Gastroesophageal sphincter (tissue), 4 donors: Measurements from ENCODE around the gene ST7. TPM values are rescaled to one million over a fixed set of nuclear protein-coding genes. Genes with fewer than 3 reads are reported as not detected.

ENCODE experiments used
- ATAC-seq: fragments of 150-250 bp; one replicate; pipeline ENCODE4 v1.9.1; 2016; ENCODE audit warnings: mild to moderate bottlenecking, moderate library complexity
- H3K27ac ChIP-seq, 4 donors: fragments of 200-600 bp; sonication (generic) in 3 of 4; 1 replicate in 3 of 4; 2 replicates in 1 of 4; pipeline ENCODE4 v1.5.1; 2016 to 2019
- H3K27me3 ChIP-seq: fragments of 200-600 bp; sonication (generic); one replicate; pipeline ENCODE4 v1.5.1; 2019
- H3K36me3 ChIP-seq, 2 donors: fragments of 200-600 bp; sonication (generic); one replicate each; pipeline ENCODE4 v1.5.1; 2019; ENCODE audit warnings: control low read depth in 1 of 2
- H3K4me1 ChIP-seq, 3 donors: fragments of 200-600 bp; sonication (generic); 1 replicate in 2 of 3; 2 replicates in 1 of 3; pipeline ENCODE4 v1.5.1; 2016 to 2019; ENCODE audit warnings: control low read depth in 2 of 3
- H3K4me3 ChIP-seq, 2 donors: fragments of 200-600 bp; sonication (generic); one replicate each; pipeline ENCODE4 v1.5.1; 2019; ENCODE audit warnings: mild to moderate bottlenecking in 1 of 2, moderate library complexity in 1 of 2
- H3K9me3 ChIP-seq, 3 donors: fragments of 200-600 bp; sonication (generic); one replicate each; pipeline ENCODE4 v1.5.1; 2017 to 2019; ENCODE audit warnings: control low read depth in 2 of 3
- EP300 ChIP-seq: sonication (generic); formaldehyde crosslinking; IDR thresholded peaks from one replicate; pipeline ENCODE4 v1.6.1; 2017; ENCODE audit warnings: antibody characterized with exemption, mild to moderate bottlenecking
- POLR2A ChIP-seq, 2 donors: fragments of 450-650 bp; IDR thresholded peaks; one replicate each; pipeline ENCODE4 v1.6.1; 2017; ENCODE audit warnings: antibody characterized with exemption in 2 of 2, mild to moderate bottlenecking in 2 of 2, moderate library complexity in 1 of 2
- POLR2AphosphoS5 ChIP-seq: sonication (generic); formaldehyde crosslinking; IDR thresholded peaks from one replicate; pipeline ENCODE4 v1.6.1; 2017; ENCODE audit warnings: antibody characterized with exemption
- whole genome bisulfite sequencing, 2 donors: methylation state at CpG; one replicate each; pipeline ENCODE4 v1.1.5; 2018; ENCODE audit warnings: low coverage in 1 of 2; 5-methylcytosine and 5-hydroxymethylcytosine counted together
- total RNA-seq, 4 donors: library from RNA; depleted of rRNA; stranded (reverse); fragments of >200 nt; gene quantifications; one replicate each; pipeline ENCODE4 v1.1.0, GENCODE V29; 2016
- TF ChIP-seq, protein P1 (sequence below), 4 experiments: fragments of 200-600 bp in 2 of 4; fragments of 450-650 bp in 2 of 4; sonication (generic) in 1 of 4; IDR thresholded peaks; one replicate each; pipeline ENCODE4 v1.5.1; 2017 to 2019; ENCODE audit warnings: antibody characterized with exemption in 4 of 4, mild to moderate bottlenecking in 2 of 4, moderate library complexity in 2 of 4

The ST7 gene
- total RNA-seq, 4 donors from 2014 or later, result 19.1 to 43.9 (median 24.2) TPM

GRCh38 chr7:117153016-117153545, 199.8 kb downstream of the ST7 start:
- 55 to 83% methylated on average over 1 of the region's 1 CpG for WGBS, 2 donors

DNA sequence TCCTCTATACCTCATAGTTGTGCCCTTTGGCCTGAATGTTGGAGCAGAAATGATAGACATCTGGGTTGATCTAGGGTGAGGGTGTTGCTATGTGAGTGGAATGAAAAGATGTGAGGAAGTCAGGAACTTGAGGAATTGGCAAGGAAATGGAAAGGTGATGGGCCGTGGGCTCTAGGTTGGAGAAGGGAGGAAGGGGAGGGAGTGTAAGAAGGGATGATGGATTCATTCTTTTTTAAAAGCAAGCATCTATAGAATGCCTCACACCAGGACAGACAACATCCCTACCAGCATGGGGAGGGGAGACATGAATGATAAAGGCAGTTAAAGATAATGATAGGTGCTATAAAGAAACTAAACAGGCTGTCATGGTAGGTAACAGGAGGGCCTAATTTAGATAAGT, 201.4 kb downstream of the ST7 start:
- no peak for TF ChIP-seq EP300
- TF ChIP-seq, protein P1, sequence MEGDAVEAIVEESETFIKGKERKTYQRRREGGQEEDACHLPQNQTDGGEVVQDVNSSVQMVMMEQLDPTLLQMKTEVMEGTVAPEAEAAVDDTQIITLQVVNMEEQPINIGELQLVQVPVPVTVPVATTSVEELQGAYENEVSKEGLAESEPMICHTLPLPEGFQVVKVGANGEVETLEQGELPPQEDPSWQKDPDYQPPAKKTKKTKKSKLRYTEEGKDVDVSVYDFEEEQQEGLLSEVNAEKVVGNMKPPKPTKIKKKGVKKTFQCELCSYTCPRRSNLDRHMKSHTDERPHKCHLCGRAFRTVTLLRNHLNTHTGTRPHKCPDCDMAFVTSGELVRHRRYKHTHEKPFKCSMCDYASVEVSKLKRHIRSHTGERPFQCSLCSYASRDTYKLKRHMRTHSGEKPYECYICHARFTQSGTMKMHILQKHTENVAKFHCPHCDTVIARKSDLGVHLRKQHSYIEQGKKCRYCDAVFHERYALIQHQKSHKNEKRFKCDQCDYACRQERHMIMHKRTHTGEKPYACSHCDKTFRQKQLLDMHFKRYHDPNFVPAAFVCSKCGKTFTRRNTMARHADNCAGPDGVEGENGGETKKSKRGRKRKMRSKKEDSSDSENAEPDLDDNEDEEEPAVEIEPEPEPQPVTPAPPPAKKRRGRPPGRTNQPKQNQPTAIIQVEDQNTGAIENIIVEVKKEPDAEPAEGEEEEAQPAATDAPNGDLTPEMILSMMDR (IDR thresholded peaks at IDR 0.05), result no peak
- TF ChIP-seq POLR2AphosphoS5, result no peak
- TF ChIP-seq POLR2A (IDR thresholded peaks at IDR 0.05), result no peak
- no peak for ATAC-seq
- Histone ChIP-seq H3K27me3 (no peaks in the 10 kb centered on the region), H3K9me3 (no peaks in the 10 kb centered on the region), H3K27ac (no peak overlapping the region), H3K4me3 (no peak overlapping the region), H3K36me3 (no peaks in the 10 kb centered on the region), H3K4me1 (peaks cover 0 to 20% (median 2%) of the 10 kb centered on the region in 3 donors)
- 100% methylated on average over 1 of the region's 1 CpG; no CpG with 5 or more reads in 1 of the 2 donors for WGBS, 2 donors

More at GRCh38 chr7:117153016-117153545, 199.8 kb downstream of the ST7 start:
- Histone ChIP-seq H3K4me3 (no peak overlapping the region), H3K36me3 (no peaks in the 10 kb centered on the region), H3K27ac (no peak overlapping the region), H3K4me1 (peaks cover 0 to 10% (median 2%) of the 10 kb centered on the region in 3 donors), H3K27me3 (no peaks in the 10 kb centered on the region), H3K9me3 (no peaks in the 10 kb centered on the region)
- no peak for ATAC-seq
- no peak for TF ChIP-seq POLR2A (IDR thresholded peaks at IDR 0.05)
- no peak for TF ChIP-seq POLR2AphosphoS5
- TF ChIP-seq, protein P1 (IDR thresholded peaks at IDR 0.05), result no peak
- no peak for TF ChIP-seq EP300

GRCh38 chr7:117155694-117156093, 202.4 kb downstream of the ST7 start:
- Histone ChIP-seq H3K4me3 (no peak overlapping the region), H3K4me1 (peaks cover 0 to 20% (median 2%) of the 10 kb centered on the region in 3 donors), H3K9me3 (no peaks in the 10 kb centered on the region), H3K27ac (no peak overlapping the region), H3K36me3 (no peaks in the 10 kb centered on the region), H3K27me3 (no peaks in the 10 kb centered on the region)
- no peak for ATAC-seq
- TF ChIP-seq EP300 (no peak), POLR2A (IDR thresholded peaks at IDR 0.05) (no peak), POLR2AphosphoS5 (no peak)
- TF ChIP-seq, protein P1 (IDR thresholded peaks at IDR 0.05), result no peak
- 92 to 100% methylated on average over 1 of the region's 1 CpG for WGBS, 2 donors

- Histone ChIP-seq H3K36me3 (no peaks in the 10 kb centered on the region), H3K4me1 (peaks cover 0 to 20% (median 2%) of the 10 kb centered on the region in 3 donors), H3K9me3 (no peaks in the 10 kb centered on the region), H3K4me3 (no peak overlapping the region), H3K27me3 (no peaks in the 10 kb centered on the region), H3K27ac (peak overlapping the region in 2 of 4 donors; percentile 25 to 29)
- 21 to 33% methylated on average over 5 of the region's 5 CpGs for WGBS, 2 donors
- TF ChIP-seq, protein P1 (IDR thresholded peaks at IDR 0.05), result peak in 1 of 4 experiments; percentile 38
- TF ChIP-seq EP300, result no peak
- TF ChIP-seq POLR2AphosphoS5, result no peak
- TF ChIP-seq POLR2A (IDR thresholded peaks at IDR 0.05), result no peak
- ATAC-seq, result peak; percentile 22
Observed at GRCh38 chr7:117157241-117158209, 204.2 kb downstream of the ST7 start.
